H1 (cell line): ENCODE data around the gene STT3B. TPM values are rescaled to one million over a fixed set of nuclear protein-coding genes. Genes with fewer than 3 reads are reported as not detected.

ENCODE experiments used
- CTCF ChIA-PET: fragments of 300-600 bp; sonication (Branson Sonifier 250); formaldehyde crosslinking; loops from one replicate; lab custom pipeline; 2021; ENCODE audit not compliant: partially characterized antibody; lab: Charles Lee
- POLR2A ChIA-PET: fragments of 300-600 bp; sonication (Branson Sonifier 250); formaldehyde crosslinking; loops from one replicate; lab custom pipeline; 2021; ENCODE audit warnings: inconsistent platforms; ENCODE audit not compliant: partially characterized antibody; lab: Charles Lee
- DNase-seq, 2 experiments: peaks; one replicate each; pipeline versions ENCODE4 v3.0.0 to v3.0.0-alpha.2; 2010 to 2022; ENCODE audit warnings: low spot score in 2 of 2, low read depth in 1 of 2, mixed read lengths in 1 of 2
- FAIRE-seq: peaks from 2 replicates; lab custom pipeline; 2011; peaks lifted over from hg19 to GRCh38; lab: Jason Lieb, UNC
- H2AFZ ChIP-seq: 2 replicates; pipeline ENCODE4 v1.8.1; 2012; ENCODE audit warnings: low read length, inconsistent platforms
- H2AK5ac ChIP-seq: 2 replicates; pipeline ENCODE4 v1.6.1; 2013; ENCODE audit warnings: low read depth, low read length
- H2BK120ac ChIP-seq: replicated peaks from 2 replicates; pipeline ENCODE3; 2013; ENCODE audit warnings: low read depth, low read length, inconsistent platforms
- H2BK12ac ChIP-seq: 2 replicates; pipeline ENCODE4 v1.6.1; 2013; ENCODE audit warnings: low read depth, low read length
- H2BK15ac ChIP-seq: 2 replicates; pipeline ENCODE4 v1.6.1; 2013; ENCODE audit warnings: low read length
- H2BK20ac ChIP-seq: 2 replicates; pipeline ENCODE4 v1.6.1; 2013; ENCODE audit warnings: low read length
- H2BK5ac ChIP-seq: 2 replicates; pipeline ENCODE4 v1.6.1; 2013; ENCODE audit warnings: low read depth, low read length
- H3K14ac ChIP-seq: 2 replicates; pipeline ENCODE4 v1.6.1; 2013; ENCODE audit warnings: inconsistent platforms; ENCODE audit not compliant: insufficient read length
- H3K18ac ChIP-seq: 2 replicates; pipeline ENCODE4 v1.6.1; 2013; ENCODE audit warnings: low read length; ENCODE audit errors: extremely low read depth
- H3K23ac ChIP-seq: 2 replicates; pipeline ENCODE4 v1.6.1; 2013; ENCODE audit warnings: inconsistent platforms; ENCODE audit not compliant: insufficient read length
- H3K23me2 ChIP-seq: 2 replicates; pipeline ENCODE4 v1.6.1; 2013; ENCODE audit warnings: low read depth, low read length
- H3K27ac ChIP-seq: 2 replicates; pipeline ENCODE4 v1.6.1; 2011; ENCODE audit warnings: low read depth, low read length, inconsistent platforms
- H3K27me3 ChIP-seq, 4 experiments: replicated peaks in 1 of 4; 1 replicate in 1 of 4; 2 replicates in 3 of 4; pipeline versions ENCODE4 v1.6.1 to v1.8.1; 2011 to 2013; ENCODE audit warnings: low read length in 3 of 4, mild to moderate bottlenecking in 3 of 4, inconsistent platforms in 2 of 4, mixed read lengths in 2 of 4, moderate library complexity in 1 of 4; ENCODE audit not compliant: control insufficient read depth in 3 of 4, insufficient read depth in 3 of 4; ENCODE audit errors: extremely low read depth in 1 of 4
- H3K36me3 ChIP-seq, 4 experiments: 2 replicates each; pipeline versions ENCODE4 v1.6.1 to v1.8.1; 2011 to 2013; ENCODE audit warnings: mild to moderate bottlenecking in 4 of 4, low read length in 3 of 4, moderate library complexity in 2 of 4, control low read depth in 1 of 4, inconsistent platforms in 1 of 4; ENCODE audit not compliant: insufficient read depth in 4 of 4, control insufficient read depth in 2 of 4
- H3K4ac ChIP-seq: replicated peaks from 2 replicates; pipeline ENCODE3; 2013; ENCODE audit warnings: low read length, low read depth, mixed read lengths, inconsistent platforms; ENCODE audit not compliant: insufficient read length
- H3K4me1 ChIP-seq, 4 experiments: replicated peaks in 1 of 4; 1 replicate in 1 of 4; 2 replicates in 3 of 4; pipeline versions ENCODE4 v1.6.1 to v1.8.1; 2011 to 2013; ENCODE audit warnings: low read length in 3 of 4, inconsistent platforms in 2 of 4, mixed read lengths in 1 of 4; ENCODE audit not compliant: insufficient read depth in 4 of 4, control insufficient read depth in 3 of 4
- H3K4me2 ChIP-seq, 2 experiments: 2 replicates each; pipeline versions ENCODE4 v1.6.1 to v1.8.1; 2011 to 2013; ENCODE audit warnings: low read depth in 2 of 2, low read length in 2 of 2, control low read depth in 1 of 2, inconsistent platforms in 1 of 2, mild to moderate bottlenecking in 1 of 2; ENCODE audit not compliant: insufficient read depth in 1 of 2
- H3K4me3 ChIP-seq, 4 experiments: fragments of 200-600, 300-600 bp in 1 of 4; sonication (generic), shearing (Covaris generic), sonication (Bioruptor Twin) in 1 of 4; 2 replicates each; pipeline versions ENCODE4 v1.5.1 to v1.8.1; 2011 to 2016; ENCODE audit warnings: low read length in 4 of 4, low read depth in 3 of 4, control low read depth in 2 of 4, inconsistent platforms in 2 of 4, mild to moderate bottlenecking in 2 of 4, mixed read lengths in 1 of 4, moderate library complexity in 1 of 4; ENCODE audit not compliant: insufficient read depth in 2 of 4; ENCODE audit errors: extremely low read depth in 1 of 4
- H3K56ac ChIP-seq: replicated peaks from 2 replicates; pipeline ENCODE3; 2013; ENCODE audit warnings: low read depth, mild to moderate bottlenecking, mixed read lengths, low read length, inconsistent platforms; ENCODE audit not compliant: insufficient read length
- H3K79me1 ChIP-seq: 2 replicates; pipeline ENCODE4 v1.6.1; 2013; ENCODE audit warnings: low read depth, low read length, control low read depth
- H3K79me2 ChIP-seq, 2 experiments: 2 replicates each; pipeline versions ENCODE4 v1.6.1 to v1.8.1; 2012 to 2013; ENCODE audit warnings: low read length in 2 of 2, mild to moderate bottlenecking in 2 of 2, inconsistent platforms in 1 of 2; ENCODE audit not compliant: insufficient read depth in 2 of 2, control insufficient read depth in 1 of 2
- H3K9ac ChIP-seq, 4 experiments: replicated peaks in 1 of 4; 1 replicate in 1 of 4; 2 replicates in 3 of 4; pipeline versions ENCODE4 v1.6.1 to v1.8.1; 2011 to 2013; ENCODE audit warnings: low read depth in 3 of 4, low read length in 3 of 4, control low read depth in 2 of 4, mild to moderate bottlenecking in 2 of 4, moderate library complexity in 2 of 4, inconsistent platforms in 1 of 4; ENCODE audit errors: extremely low read depth in 1 of 4
- H3K9me3 ChIP-seq, 2 experiments: 2 replicates each; pipeline versions ENCODE4 v1.6.1 to v1.8.1; 2012 to 2013; ENCODE audit warnings: mild to moderate bottlenecking in 2 of 2, moderate library complexity in 2 of 2, control low read depth in 1 of 2, inconsistent platforms in 1 of 2, low read depth in 1 of 2, low read length in 1 of 2, mixed read lengths in 1 of 2; ENCODE audit not compliant: insufficient read depth in 2 of 2
- H4K20me1 ChIP-seq, 2 experiments: replicated peaks in 1 of 2; 2 replicates each; pipeline versions ENCODE3 to v1.8.1; 2011 to 2013; ENCODE audit warnings: inconsistent platforms in 2 of 2, low read length in 2 of 2, mild to moderate bottlenecking in 1 of 2; ENCODE audit not compliant: insufficient read depth in 2 of 2, control insufficient read depth in 1 of 2
- H4K5ac ChIP-seq: 2 replicates; pipeline ENCODE4 v1.6.1; 2013; ENCODE audit warnings: low read length, low read depth, mixed read lengths, inconsistent platforms; ENCODE audit not compliant: insufficient read length
- H4K8ac ChIP-seq: 2 replicates; pipeline ENCODE4 v1.8.0; 2013; ENCODE audit warnings: mild to moderate bottlenecking, moderate library complexity, low read length, inconsistent platforms; ENCODE audit not compliant: insufficient read depth; ENCODE audit errors: extremely low read depth
- H4K91ac ChIP-seq: replicated peaks from 2 replicates; pipeline ENCODE3; 2013; ENCODE audit warnings: low read length, mixed read lengths, inconsistent platforms; ENCODE audit not compliant: insufficient read length
- SIN3A ChIP-seq, 2 experiments: IDR thresholded peaks in 1 of 2; conservative IDR thresholded peaks in 1 of 2; 2 replicates each; pipeline ENCODE4 v1.6.1; 2011 to 2012; ENCODE audit warnings: low read length in 2 of 2, improper control_type of control experiment in 1 of 2, low read depth in 1 of 2, mild to moderate bottlenecking in 1 of 2
- WGBS, 2 experiments: shearing (Covaris generic) in 1 of 2; methylation state at CpG; one replicate each; pipeline versions ENCODE4 v1.1.6 to v1.1.7; 2013 to 2015; ENCODE audit warnings: low lambda C conversion rate in 2 of 2, mixed read lengths in 2 of 2, inconsistent platforms in 1 of 2, low coverage in 1 of 2, missing lambda C conversion rate in 1 of 2; ENCODE audit not compliant: insufficient replicate concordance in 2 of 2, insufficient coverage in 1 of 2, insufficient read length in 1 of 2; ENCODE audit errors: extremely low coverage in 1 of 2, missing lambda C conversion rate in 1 of 2; 5-methylcytosine and 5-hydroxymethylcytosine counted together
- polyA plus RNA-seq, 7 experiments: library from polyadenylated mRNA; depleted of rRNA in 3 of 7; stranded (reverse) in 5 of 7; unstranded in 2 of 7; fragments of >200 nt in 5 of 7; fragments of 200-250 nt in 2 of 7; gene quantifications; 1 replicate in 5 of 7; 2 replicates in 1 of 7; 4 replicates in 1 of 7; pipeline versions ENCODE4 v1.2.1 to v1.2.3, GENCODE V29; 2011 to 2013; ENCODE audit warnings: missing spikeins in 2 of 7, mixed read lengths in 2 of 7
- total RNA-seq: library from RNA; stranded (reverse); fragmentation: NEBNext Ultra II Directional; extraction: Animal tissue kit (Norgen Biotek cat#: 25700); gene quantifications from 2 replicates; pipeline ENCODE4 v1.2.1, GENCODE V29; 2021

The STT3B gene
- total and polyA plus RNA-seq, 2 of the 8 experiments (the other 6 are each of a cell fraction or from before 2014, with no cell fraction given): 43.5 to 134 TPM

- 90% methylated on average over 1 of the region's 1 CpG; no CpG with 5 or more reads in 1 of the 2 experiments for WGBS, 2 experiments
- TF ChIP-seq SIN3A (conservative IDR thresholded peaks at IDR 0.05 in 1 of 2, IDR thresholded peaks at IDR 0.05 in 1 of 2; ENCODE audit: low read depth in 1 of 2, low read length in 2 of 2): no peak
Observed at GRCh38 chr3:31555204-31555603, 22.5 kb downstream of the STT3B start.

More at GRCh38 chr3:31555204-31555603, 22.5 kb downstream of the STT3B start:
- no peaks in the 10 kb centered on the region; a peak in 1 of 8 replicates for H3K36me3 ChIP-seq
- H3K23me2 ChIP-seq: no peaks in the 10 kb centered on the region
- no peak overlapping the region for H2BK5ac ChIP-seq
- H3K14ac ChIP-seq: no peak overlapping the region
- peaks cover 0 to 3% of the 10 kb centered on the region in 2 experiments; a peak in 1 of 4 replicates for H3K9me3 ChIP-seq
- H3K4ac ChIP-seq: no peak overlapping the region
- no peak overlapping the region for H2BK15ac ChIP-seq
- POLR2A ChIA-PET: interaction anchor here (0.8 kb wide), 1 partner anchor 23 kb away, joined by 3 read pairs; the partner anchor contains the start of gene STT3B
- no peak overlapping the region for H3K18ac ChIP-seq
- H2AK5ac ChIP-seq: no peak overlapping the region
- no peak overlapping the region for H4K5ac ChIP-seq
- H3K27ac ChIP-seq: no peak overlapping the region
- H3K4me3 ChIP-seq: no peak overlapping the region
- H2BK120ac ChIP-seq: no peak overlapping the region
- H3K4me2 ChIP-seq: no peak overlapping the region
- H2AFZ ChIP-seq: no peak overlapping the region
- H3K9ac ChIP-seq: no peak overlapping the region
- no peak overlapping the region for H3K56ac ChIP-seq
- no peaks in the 10 kb centered on the region for H3K4me1 ChIP-seq
- H3K23ac ChIP-seq: no peak overlapping the region
- DNase-seq: no peak
- no peak overlapping the region for H4K8ac ChIP-seq
- H3K79me2 ChIP-seq: peaks cover 21 to 97% of the 10 kb centered on the region in 2 experiments
- no peaks in the 10 kb centered on the region for H3K27me3 ChIP-seq
- CTCF ChIA-PET: interaction anchor here (1.5 kb wide), 1 partner anchor 11 kb away, joined by 4 read pairs; no protein-coding TSS in a partner anchor
- H2BK20ac ChIP-seq: no peak overlapping the region
- no peak overlapping the region for H4K91ac ChIP-seq
- no peak for FAIRE-seq
- H2BK12ac ChIP-seq: no peak overlapping the region
- peaks cover 5 to 7% of the 10 kb centered on the region in 2 experiments for H4K20me1 ChIP-seq
- peaks cover 3% of the 10 kb centered on the region for H3K79me1 ChIP-seq
